Mesendoderm (in vitro differentiated cells): ENCODE data around the gene EME1.

Experiments used
- DNase-seq: peaks from one replicate; pipeline ENCODE4 v3.0.0; 2013
- H2AK5ac ChIP-seq: 2 replicates; pipeline ENCODE4 v1.6.1; 2013; ENCODE audit warnings: low read length, inconsistent platforms
- H2BK120ac ChIP-seq: 2 replicates; pipeline ENCODE4 v1.6.1; 2013; ENCODE audit warnings: low read depth, mild to moderate bottlenecking, low read length, moderate library complexity, mixed read lengths
- H2BK15ac ChIP-seq: replicated peaks from 2 replicates; pipeline ENCODE4 v1.6.1; 2013; ENCODE audit warnings: low read depth, mild to moderate bottlenecking, moderate library complexity
- H2BK5ac ChIP-seq: 2 replicates; pipeline ENCODE4 v1.6.1; 2013; ENCODE audit warnings: low read length, inconsistent platforms
- H3K18ac ChIP-seq: 2 replicates; pipeline ENCODE4 v1.6.1; 2013; ENCODE audit warnings: mild to moderate bottlenecking, low read length, mixed read lengths
- H3K23ac ChIP-seq: one replicate; pipeline ENCODE4 v1.6.1; 2013; ENCODE audit warnings: low read length
- H3K27ac ChIP-seq: 2 replicates; pipeline ENCODE4 v1.5.1; 2013; ENCODE audit warnings: low read depth, mild to moderate bottlenecking, inconsistent platforms, low read length, moderate library complexity
- H3K27me3 ChIP-seq: 2 replicates; pipeline ENCODE4 v1.6.1; 2013; ENCODE audit warnings: low read length, control low read depth, mild to moderate bottlenecking, inconsistent platforms; ENCODE audit not compliant: insufficient read depth, poor library complexity
- H3K36me3 ChIP-seq: 2 replicates; pipeline ENCODE4 v1.6.1; 2013; ENCODE audit warnings: low read length, inconsistent platforms; ENCODE audit not compliant: control insufficient read depth, insufficient read depth
- H3K4ac ChIP-seq: one replicate; pipeline ENCODE4 v1.6.1; 2013; ENCODE audit warnings: low read depth, mild to moderate bottlenecking, low read length, moderate library complexity
- H3K4me1 ChIP-seq: 2 replicates; pipeline ENCODE4 v1.6.1; 2013; ENCODE audit warnings: low read depth, low read length, inconsistent platforms; ENCODE audit not compliant: control insufficient read depth
- H3K4me2 ChIP-seq: 2 replicates; pipeline ENCODE4 v1.6.1; 2013; ENCODE audit warnings: low read length
- H3K4me3 ChIP-seq: 2 replicates; pipeline ENCODE4 v1.5.1; 2013; ENCODE audit warnings: mild to moderate bottlenecking, low read length
- H3K56ac ChIP-seq: one replicate; pipeline ENCODE4 v1.6.1; 2013; ENCODE audit warnings: low read length
- H3K79me1 ChIP-seq: 2 replicates; pipeline ENCODE4 v1.6.1; 2013; ENCODE audit warnings: low read length, inconsistent platforms
- H3K79me2 ChIP-seq: 2 replicates; pipeline ENCODE4 v1.6.1; 2013; ENCODE audit warnings: mild to moderate bottlenecking, low read length; ENCODE audit not compliant: control insufficient read depth, insufficient read depth
- H3K9ac ChIP-seq: 2 replicates; pipeline ENCODE4 v1.6.1; 2013; ENCODE audit warnings: low read length, inconsistent platforms
- H4K5ac ChIP-seq: one replicate; pipeline ENCODE4 v1.6.1; 2013; ENCODE audit warnings: low read length
- H4K8ac ChIP-seq: one replicate; pipeline ENCODE4 v1.6.1; 2013; ENCODE audit warnings: low read depth, mild to moderate bottlenecking, control low read depth, low read length, moderate library complexity
- whole genome bisulfite sequencing: extraction: QIAGEN DNeasy Blood & Tissue Kit; methylation state at CpG from one replicate; pipeline ENCODE4 v1.1.7; 2013; ENCODE audit warnings: low lambda C conversion rate, missing lambda C conversion rate; ENCODE audit not compliant: insufficient coverage; ENCODE audit errors: extremely low coverage; 5-methylcytosine and 5-hydroxymethylcytosine counted together

The EME1 gene

DNA sequence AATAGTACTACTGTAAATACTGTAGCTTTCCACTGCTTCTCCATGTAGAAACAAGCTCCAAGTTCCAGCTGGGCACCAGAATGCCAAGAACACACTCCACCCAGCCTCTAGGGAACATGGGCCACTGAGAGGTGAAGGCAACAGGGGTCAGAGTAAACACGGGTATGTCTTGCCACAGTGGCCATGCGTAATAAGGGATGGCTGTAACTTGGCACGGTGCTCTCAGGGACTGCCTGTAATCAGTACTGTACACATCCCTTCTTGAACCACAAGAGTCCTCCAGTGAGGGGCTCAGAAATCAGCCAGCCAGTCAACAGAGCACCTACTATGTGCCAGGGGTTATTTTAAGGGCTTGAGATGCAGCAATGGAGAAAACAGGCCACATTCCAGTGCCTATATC, 13.5 kb downstream of the EME1 start:
- Histone ChIP-seq H3K9ac (no peak overlapping the region), H3K79me1 (no peaks in the 10 kb centered on the region), H3K27me3 (no peaks in the 10 kb centered on the region), H3K79me2 (no peaks in the 10 kb centered on the region), H3K4me3 (no peak overlapping the region), H3K56ac (no peak overlapping the region), H2BK15ac (no peak overlapping the region), H3K4ac (no peak overlapping the region), H2BK120ac (no peak overlapping the region), H4K8ac (no peak overlapping the region), H2AK5ac (no peak overlapping the region), H3K4me1 (no peaks in the 10 kb centered on the region), H3K18ac (no peak overlapping the region), H3K27ac (no peak overlapping the region), H4K5ac (no peak overlapping the region), H3K36me3 (peaks cover 27% of the 10 kb centered on the region), H2BK5ac (no peak overlapping the region), H3K23ac (no peak overlapping the region), H3K4me2 (no peak overlapping the region)
- DNase-seq, result no peak
- WGBS, result no CpG with 5 or more reads among the region's 3 CpGs

DNA sequence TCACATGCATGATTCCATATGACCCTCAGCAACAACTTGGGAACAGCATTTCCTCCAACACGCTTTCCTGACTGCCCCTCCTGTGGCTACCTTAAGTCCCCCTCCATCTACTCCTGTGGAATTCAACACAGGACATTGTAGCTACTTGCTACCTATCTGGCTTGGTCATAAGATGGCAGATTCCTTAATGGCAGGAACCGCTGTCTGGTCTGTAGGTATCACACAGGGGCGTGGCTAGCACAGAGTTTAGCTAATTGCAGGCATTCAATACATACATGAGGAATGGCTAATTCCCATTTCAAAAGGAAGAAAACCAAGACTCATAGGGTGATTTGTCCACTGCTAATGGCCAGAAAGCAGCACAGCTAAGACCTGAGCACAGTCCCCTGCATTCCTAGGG, 15.7 kb downstream of the EME1 start:
- Histone ChIP-seq H2BK120ac (no peak overlapping the region), H3K4me2 (no peak overlapping the region), H3K79me1 (peaks cover 3% of the 10 kb centered on the region), H3K79me2 (no peaks in the 10 kb centered on the region), H3K4me3 (no peak overlapping the region), H3K18ac (no peak overlapping the region), H3K27ac (no peak overlapping the region), H3K23ac (no peak overlapping the region), H2AK5ac (no peak overlapping the region), H3K4ac (no peak overlapping the region), H2BK5ac (no peak overlapping the region), H3K56ac (no peak overlapping the region), H2BK15ac (no peak overlapping the region), H3K36me3 (peaks cover 36% of the 10 kb centered on the region), H3K4me1 (no peaks in the 10 kb centered on the region), H3K27me3 (no peaks in the 10 kb centered on the region), H4K5ac (no peak overlapping the region), H4K8ac (no peak overlapping the region), H3K9ac (no peak overlapping the region)
- no peak for DNase-seq
- no CpG with 5 or more reads among the region's 3 CpGs for WGBS

DNA sequence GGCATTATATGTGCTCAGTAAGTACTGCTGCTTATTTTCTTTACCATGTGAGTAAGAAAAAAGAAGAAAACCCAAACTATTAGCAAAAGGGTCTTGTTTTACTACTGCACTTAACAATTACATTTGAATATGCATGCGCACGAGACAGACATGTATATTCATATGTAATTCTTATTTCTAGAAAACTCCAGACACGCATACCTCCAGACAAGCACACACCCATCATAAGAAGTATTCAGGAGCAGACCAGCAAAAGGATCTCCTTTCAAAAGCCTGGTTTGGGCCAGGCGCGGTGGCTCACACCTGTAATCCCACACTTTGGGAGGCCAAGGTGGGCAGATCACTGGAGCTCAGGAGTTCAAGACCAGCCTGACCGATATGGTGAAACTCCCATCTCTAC, 16.5 kb downstream of the EME1 start:
- Histone ChIP-seq H3K4me2 (no peak overlapping the region), H2BK5ac (no peak overlapping the region), H2BK15ac (no peak overlapping the region), H3K18ac (no peak overlapping the region), H3K27me3 (no peaks in the 10 kb centered on the region), H3K79me1 (peaks cover 9% of the 10 kb centered on the region), H3K4me3 (no peak overlapping the region), H2BK120ac (no peak overlapping the region), H3K4me1 (no peaks in the 10 kb centered on the region), H3K56ac (no peak overlapping the region), H4K5ac (no peak overlapping the region), H3K23ac (no peak overlapping the region), H4K8ac (no peak overlapping the region), H3K9ac (no peak overlapping the region), H3K79me2 (peaks cover 2% of the 10 kb centered on the region), H3K27ac (no peak overlapping the region), H3K4ac (no peak overlapping the region), H2AK5ac (no peak overlapping the region), H3K36me3 (peaks cover 39% of the 10 kb centered on the region)
- DNase-seq, result no peak
- no CpG with 5 or more reads among the region's 6 CpGs for WGBS

DNA sequence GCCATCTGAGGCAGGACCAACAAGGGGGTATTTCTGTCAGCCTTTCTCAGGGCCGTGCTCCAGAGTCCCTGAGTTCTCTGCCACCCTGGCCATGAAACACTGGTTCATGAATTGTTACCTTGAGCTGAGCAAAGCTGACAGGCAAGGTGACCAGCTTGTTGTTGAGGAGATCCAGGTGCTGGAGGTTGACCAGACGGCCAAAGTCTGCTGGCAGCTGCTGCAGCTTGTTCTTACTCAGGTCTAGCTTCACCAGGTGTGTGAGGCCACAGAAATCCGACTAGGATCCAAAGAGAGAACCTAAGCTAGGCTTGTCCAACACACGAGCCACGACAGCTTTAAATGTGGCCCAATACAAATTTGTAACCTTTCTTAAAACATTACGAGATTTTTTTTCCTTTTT, 19.6 kb downstream of the EME1 start:
- Histone ChIP-seq H3K4ac (no peak overlapping the region), H2AK5ac (no peak overlapping the region), H3K36me3 (peaks cover 34% of the 10 kb centered on the region), H3K4me3 (no peak overlapping the region), H3K79me1 (peaks cover 27% of the 10 kb centered on the region), H3K4me2 (no peak overlapping the region), H3K9ac (no peak overlapping the region), H2BK120ac (no peak overlapping the region), H2BK15ac (no peak overlapping the region), H2BK5ac (no peak overlapping the region), H3K4me1 (peaks cover 3% of the 10 kb centered on the region), H4K5ac (no peak overlapping the region), H3K23ac (no peak overlapping the region), H3K18ac (no peak overlapping the region), H3K27ac (no peak overlapping the region), H3K56ac (no peak overlapping the region), H4K8ac (no peak overlapping the region), H3K27me3 (no peaks in the 10 kb centered on the region), H3K79me2 (peaks cover 25% of the 10 kb centered on the region)
- WGBS, result no CpG with 5 or more reads among the region's 6 CpGs
- no peak for DNase-seq

DNA sequence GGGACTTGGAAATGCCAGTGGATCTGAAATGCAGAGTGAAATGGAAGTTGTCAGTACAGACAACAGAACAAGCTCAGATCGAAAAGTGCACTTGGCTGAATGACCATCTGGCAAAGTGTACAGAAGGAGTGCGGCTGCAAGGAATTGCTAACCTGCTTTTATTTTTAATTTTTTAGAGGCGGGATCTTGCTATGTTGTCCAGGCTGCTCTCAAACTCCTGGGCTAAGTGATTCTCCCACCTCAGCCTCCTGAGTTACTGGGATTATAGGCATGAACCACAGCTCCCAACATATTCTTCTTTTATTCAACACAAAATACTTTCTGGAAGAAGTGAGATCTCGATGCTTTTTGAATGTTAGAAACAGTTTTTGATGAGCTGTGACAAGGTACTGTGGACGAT, 20.7 kb downstream of the EME1 start:
- WGBS, result no CpG with 5 or more reads among the region's 5 CpGs
- Histone ChIP-seq H3K56ac (no peak overlapping the region), H3K27ac (no peak overlapping the region), H2BK120ac (no peak overlapping the region), H4K8ac (no peak overlapping the region), H3K4me1 (peaks cover 5% of the 10 kb centered on the region), H3K23ac (no peak overlapping the region), H2BK5ac (no peak overlapping the region), H3K4ac (no peak overlapping the region), H2AK5ac (no peak overlapping the region), H3K9ac (no peak overlapping the region), H4K5ac (no peak overlapping the region), H3K79me1 (peaks cover 27% of the 10 kb centered on the region), H3K36me3 (peaks cover 31% of the 10 kb centered on the region), H3K18ac (no peak overlapping the region), H3K27me3 (no peaks in the 10 kb centered on the region), H2BK15ac (no peak overlapping the region), H3K79me2 (peaks cover 25% of the 10 kb centered on the region), H3K4me3 (no peak overlapping the region), H3K4me2 (no peak overlapping the region)
- no peak for DNase-seq

DNA sequence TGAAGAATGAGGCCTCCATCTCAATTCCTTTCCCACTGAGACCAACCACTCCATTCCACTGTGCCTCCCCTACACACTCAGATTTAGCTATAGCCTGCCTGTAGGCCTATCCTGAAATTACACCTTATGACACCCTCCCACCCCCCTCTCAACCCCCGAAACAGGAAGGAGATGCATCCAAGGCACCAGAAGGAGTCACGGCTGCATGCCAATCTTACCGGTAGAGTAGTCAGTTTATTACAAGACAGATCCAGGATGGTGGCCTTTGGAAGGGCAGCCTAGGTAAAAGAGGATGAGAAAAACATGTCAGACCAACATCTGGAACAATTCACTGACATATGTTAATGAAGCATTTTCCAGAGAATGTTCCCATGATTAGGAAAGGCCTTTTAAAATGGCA, 21.7 kb downstream of the EME1 start:
- Histone ChIP-seq H2BK5ac (no peak overlapping the region), H3K56ac (no peak overlapping the region), H3K4me2 (no peak overlapping the region), H3K4me1 (peaks cover 5% of the 10 kb centered on the region), H3K9ac (no peak overlapping the region), H4K8ac (no peak overlapping the region), H2AK5ac (no peak overlapping the region), H2BK15ac (no peak overlapping the region), H3K27ac (no peak overlapping the region), H3K18ac (no peak overlapping the region), H3K4ac (no peak overlapping the region), H3K79me2 (peaks cover 25% of the 10 kb centered on the region), H3K4me3 (no peak overlapping the region), H3K36me3 (peaks cover 29% of the 10 kb centered on the region), H3K27me3 (no peaks in the 10 kb centered on the region), H3K23ac (no peak overlapping the region), H3K79me1 (peaks cover 27% of the 10 kb centered on the region), H2BK120ac (no peak overlapping the region), H4K5ac (no peak overlapping the region)
- no CpG with 5 or more reads among the region's 3 CpGs for WGBS
- DNase-seq, result no peak
